GM21515 (cell line): ENCODE measurements around the gene EPHB2.

Source experiments
- ATAC-seq: cut with Tn5 transposase; IDR thresholded peaks from one replicate; pipeline ENCODE4 v1.9.1; 2021; ENCODE audit not compliant: unreplicated experiment

Gene EPHB2

DNA sequence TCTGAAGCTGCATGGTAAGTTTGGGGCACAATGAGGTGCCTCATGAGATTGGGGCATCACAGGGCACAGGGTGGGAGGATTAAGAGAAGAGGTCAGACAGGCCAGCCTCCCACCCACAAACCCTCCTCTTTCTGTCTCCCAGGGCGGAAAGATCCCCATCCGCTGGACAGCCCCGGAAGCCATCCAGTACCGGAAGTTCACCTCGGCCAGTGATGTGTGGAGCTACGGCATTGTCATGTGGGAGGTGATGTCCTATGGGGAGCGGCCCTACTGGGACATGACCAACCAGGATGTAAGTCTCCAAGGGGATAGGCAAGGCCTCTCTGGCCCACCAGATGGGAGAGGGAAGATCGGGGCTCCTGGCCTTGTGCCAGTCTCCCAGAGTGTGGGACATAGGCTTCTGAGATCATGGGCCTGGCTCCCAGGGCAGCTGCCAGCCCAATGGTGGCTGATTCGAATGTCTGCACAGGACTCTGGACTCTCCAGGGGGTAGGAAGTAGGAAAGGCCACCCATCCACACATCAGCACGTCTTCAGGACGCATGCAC is 198.3 kb downstream of the EPHB2 start:
- ATAC-seq, result no peak

DNA sequence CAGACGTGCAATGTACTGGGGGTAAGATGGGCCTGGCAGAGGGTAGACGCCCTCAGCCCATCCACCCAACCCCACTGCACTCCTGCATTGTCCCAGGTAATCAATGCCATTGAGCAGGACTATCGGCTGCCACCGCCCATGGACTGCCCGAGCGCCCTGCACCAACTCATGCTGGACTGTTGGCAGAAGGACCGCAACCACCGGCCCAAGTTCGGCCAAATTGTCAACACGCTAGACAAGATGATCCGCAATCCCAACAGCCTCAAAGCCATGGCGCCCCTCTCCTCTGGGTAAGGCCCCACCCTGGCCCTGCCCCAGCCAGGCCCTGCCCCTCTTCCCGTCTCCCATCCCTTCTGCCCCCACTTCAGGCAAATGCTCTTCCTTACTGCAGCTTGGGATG is 199.6 kb downstream of the EPHB2 start:
- no peak for ATAC-seq

DNA sequence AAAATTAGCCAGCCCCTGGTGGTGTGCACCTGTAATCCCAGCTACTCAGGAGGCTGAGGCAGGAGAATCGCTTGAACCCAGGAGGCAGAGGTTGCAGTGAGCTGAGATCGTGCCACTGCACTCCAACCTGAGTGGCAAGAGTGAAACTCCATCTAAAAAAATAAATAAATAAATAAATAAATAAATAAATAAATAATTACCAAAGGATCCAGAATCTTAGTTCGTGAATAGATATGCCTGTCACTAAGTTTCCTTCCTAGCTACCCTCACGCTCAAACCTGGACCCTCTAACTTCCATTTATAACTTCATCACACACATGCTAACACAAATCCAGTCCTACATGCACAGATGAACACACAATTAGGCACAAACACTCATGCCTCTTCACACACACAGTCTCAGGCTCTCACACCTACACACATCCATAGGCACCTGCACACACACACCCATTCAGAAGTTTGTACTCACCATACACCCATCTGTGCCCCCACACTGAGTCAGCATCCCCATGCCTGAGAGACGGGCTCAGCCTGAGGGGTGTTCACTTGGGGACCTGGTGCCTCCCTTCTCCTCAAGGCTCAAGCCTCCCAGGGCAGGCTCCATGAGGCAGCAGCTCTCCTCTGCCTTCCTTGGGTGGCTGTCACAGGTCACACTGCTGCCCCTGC is 200.5 kb downstream of the EPHB2 start:
- ATAC-seq, result no peak

DNA sequence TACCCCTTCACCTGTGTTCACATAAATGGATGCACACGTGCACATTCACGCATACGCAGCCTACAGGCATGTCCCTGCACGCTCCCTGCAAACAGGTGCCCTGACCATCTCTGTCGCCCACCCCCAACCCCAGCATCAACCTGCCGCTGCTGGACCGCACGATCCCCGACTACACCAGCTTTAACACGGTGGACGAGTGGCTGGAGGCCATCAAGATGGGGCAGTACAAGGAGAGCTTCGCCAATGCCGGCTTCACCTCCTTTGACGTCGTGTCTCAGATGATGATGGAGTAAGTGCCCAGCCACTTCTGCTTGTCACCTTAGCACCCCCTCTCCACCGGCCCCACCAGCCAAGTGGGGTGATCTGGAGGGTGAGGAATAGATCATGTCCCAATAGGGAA is 201.7 kb downstream of the EPHB2 start:
- no peak for ATAC-seq

DNA sequence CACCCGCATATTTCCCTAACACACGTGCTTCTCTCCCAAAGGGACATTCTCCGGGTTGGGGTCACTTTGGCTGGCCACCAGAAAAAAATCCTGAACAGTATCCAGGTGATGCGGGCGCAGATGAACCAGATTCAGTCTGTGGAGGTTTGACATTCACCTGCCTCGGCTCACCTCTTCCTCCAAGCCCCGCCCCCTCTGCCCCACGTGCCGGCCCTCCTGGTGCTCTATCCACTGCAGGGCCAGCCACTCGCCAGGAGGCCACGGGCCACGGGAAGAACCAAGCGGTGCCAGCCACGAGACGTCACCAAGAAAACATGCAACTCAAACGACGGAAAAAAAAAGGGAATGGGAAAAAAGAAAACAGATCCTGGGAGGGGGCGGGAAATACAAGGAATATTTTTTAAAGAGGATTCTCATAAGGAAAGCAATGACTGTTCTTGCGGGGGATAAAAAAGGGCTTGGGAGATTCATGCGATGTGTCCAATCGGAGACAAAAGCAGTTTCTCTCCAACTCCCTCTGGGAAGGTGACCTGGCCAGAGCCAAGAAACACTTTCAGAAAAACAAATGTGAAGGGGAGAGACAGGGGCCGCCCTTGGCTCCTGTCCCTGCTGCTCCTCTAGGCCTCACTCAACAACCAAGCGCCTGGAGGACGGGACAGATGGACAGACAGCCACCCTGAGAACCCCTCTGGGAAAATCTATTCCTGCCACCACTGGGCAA is 202.9 kb downstream of the EPHB2 start:
- ATAC-seq, result no peak

DNA sequence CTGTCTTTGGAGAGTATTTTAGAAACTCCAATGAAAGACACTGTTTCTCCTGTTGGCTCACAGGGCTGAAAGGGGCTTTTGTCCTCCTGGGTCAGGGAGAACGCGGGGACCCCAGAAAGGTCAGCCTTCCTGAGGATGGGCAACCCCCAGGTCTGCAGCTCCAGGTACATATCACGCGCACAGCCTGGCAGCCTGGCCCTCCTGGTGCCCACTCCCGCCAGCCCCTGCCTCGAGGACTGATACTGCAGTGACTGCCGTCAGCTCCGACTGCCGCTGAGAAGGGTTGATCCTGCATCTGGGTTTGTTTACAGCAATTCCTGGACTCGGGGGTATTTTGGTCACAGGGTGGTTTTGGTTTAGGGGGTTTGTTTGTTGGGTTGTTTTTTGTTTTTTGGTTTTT is 203.5 kb downstream of the EPHB2 start:
- no peak for ATAC-seq

DNA sequence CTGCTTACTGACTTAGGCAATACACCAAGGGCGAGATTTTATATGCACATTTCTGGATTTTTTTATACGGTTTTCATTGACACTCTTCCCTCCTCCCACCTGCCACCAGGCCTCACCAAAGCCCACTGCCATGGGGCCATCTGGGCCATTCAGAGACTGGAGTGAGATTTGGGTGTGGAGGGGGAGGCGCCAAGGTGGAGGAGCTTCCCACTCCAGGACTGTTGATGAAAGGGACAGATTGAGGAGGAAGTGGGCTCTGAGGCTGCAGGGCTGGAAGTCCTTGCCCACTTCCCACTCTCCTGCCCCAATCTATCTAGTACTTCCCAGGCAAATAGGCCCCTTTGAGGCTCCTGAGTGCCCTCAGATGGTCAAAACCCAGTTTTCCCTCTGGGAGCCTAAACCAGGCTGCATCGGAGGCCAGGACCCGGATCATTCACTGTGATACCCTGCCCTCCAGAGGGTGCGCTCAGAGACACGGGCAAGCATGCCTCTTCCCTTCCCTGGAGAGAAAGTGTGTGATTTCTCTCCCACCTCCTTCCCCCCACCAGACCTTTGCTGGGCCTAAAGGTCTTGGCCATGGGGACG is 204.1 kb downstream of the EPHB2 start:
- no peak for ATAC-seq

DNA sequence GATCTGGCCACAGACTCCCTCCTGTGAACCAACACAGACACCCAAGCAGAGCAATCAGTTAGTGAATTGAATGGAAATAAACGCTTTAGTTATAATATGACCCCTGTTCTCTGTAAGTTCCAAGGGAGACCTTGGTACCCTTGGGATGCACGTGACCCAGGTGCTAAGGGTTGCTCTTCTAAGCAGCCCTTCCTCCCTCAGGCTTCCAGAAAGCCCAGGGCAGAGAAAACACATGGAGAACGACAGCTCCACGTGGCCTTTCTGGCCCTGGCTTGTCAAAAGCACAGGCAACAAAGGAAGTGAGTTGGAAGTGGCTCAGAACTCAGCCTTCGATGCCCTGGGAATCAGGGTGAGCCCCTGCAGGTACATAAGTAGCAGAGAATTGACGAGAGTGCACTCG is 204.6 kb downstream of the EPHB2 start:
- no peak for ATAC-seq

DNA sequence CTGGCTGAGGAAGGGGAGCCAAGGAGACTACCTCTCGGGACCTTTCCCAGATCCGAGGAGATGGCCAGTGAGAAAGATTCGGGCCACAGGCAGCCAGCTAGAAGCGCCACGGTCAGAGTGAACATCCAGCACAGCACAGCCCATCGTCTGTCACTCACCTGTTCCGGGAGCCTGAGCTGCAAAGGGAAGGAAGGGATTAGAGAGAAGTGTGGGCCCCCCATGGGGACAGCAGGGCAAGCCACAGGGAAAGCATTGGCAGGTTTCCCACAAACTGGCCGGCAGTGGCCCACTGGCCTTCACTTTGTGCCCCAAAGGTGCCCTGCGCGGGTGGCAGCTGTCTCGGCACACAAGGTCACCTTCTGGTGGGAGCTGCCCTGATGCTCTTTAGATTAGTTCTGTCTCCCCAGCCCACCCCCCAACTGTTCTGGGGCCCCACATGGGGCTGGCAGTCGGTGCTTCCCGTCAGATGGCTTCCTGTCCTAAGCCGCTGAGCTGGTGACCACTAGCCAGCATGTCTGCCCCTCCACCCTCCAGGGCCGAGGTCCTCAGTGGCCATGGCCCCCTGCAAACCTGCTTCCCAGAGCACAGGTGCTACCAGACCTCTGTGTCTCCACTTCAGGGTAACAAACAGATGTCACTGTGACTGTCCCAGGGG is 205.3 kb downstream of the EPHB2 start:
- no peak for ATAC-seq

DNA sequence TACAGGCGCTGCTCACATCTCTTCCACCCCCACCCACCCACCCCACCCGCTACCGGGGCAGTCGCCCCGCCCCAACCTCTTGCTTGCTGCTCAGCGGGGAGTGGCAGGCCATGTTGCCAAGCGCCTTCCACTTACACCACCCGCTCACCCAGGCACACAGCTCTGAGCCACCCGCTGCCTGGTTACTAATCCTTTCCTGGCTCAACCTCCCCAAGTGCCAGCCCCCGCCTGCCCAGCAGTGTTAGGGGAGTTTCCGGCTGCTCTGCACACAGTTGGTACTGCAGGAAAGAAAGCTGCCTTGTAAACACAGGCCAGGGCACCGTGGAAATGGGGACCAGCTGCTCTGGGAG is 205.8 kb downstream of the EPHB2 start:
- ATAC-seq, result no peak

DNA sequence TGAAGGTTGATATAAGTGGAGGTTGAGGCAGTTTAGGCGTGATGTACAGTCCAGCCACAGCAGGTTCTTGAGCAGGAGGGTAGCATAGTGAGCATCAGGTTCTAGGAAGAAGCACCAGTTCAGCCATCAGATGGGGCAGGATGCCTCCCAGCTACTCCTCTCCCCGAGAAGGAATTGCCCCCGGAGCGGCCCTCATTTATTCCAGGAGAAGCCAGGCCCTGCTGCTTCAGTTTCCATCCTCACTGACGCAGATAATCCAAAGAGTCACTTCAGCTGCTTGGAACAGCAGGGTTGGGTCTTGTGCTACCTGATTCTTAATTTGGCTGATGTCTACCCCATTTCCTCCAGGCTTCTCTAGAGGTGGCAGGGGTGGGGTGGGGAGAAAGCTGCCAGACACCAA is 207.3 kb downstream of the EPHB2 start:
- no peak for ATAC-seq

DNA sequence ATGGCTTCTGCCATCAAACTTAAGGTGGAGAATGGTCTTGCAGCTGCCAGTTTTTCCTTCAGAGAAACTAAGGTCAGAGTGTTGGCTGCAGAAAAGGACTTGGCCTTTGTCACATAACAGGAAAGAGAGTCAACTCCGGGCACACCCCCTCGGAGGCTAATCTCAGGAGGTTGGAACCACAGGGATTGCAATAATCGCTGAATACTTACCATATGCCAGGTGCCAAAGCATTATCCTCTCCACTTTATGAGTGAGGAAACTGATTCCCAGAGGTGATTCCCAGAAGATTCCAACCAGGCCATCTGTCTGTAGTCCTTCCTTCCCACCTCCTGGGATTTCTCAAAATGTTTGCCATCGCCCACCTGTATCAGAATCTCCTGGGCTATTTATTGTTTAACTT is 208.0 kb downstream of the EPHB2 start:
- ATAC-seq, result no peak

DNA sequence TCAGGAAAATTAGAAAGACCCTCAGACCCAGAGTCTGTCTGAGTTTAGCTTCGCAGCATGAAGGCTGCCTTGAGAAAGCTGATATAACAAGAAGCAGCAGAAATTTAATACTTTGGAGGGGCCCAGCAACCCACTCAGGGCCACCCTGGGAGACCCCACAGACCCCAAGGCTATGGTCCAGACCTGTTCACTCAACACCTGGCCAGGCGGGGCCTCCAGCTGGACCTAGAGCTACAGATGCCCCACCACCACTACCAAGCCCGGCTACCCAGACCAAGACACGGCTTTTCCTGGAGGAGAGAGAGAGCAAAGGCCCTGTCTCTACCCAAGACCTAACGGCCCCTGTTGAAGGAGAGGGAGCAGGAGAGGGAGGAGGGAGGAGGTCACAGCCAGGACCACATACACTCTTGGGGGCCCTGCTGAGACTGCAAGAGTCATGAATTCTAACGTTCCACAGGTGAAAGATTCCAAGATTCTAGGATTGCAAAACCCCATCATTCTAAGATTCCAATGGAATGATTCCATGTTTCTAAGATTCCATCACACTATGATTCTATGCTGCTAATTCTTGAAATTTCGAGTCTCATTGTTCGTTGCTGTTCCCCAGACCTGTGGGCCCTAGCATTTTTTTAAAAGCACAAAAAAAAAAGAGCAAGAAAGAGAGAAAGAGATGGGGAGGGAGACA is 208.8 kb downstream of the EPHB2 start:
- ATAC-seq, result no peak

DNA sequence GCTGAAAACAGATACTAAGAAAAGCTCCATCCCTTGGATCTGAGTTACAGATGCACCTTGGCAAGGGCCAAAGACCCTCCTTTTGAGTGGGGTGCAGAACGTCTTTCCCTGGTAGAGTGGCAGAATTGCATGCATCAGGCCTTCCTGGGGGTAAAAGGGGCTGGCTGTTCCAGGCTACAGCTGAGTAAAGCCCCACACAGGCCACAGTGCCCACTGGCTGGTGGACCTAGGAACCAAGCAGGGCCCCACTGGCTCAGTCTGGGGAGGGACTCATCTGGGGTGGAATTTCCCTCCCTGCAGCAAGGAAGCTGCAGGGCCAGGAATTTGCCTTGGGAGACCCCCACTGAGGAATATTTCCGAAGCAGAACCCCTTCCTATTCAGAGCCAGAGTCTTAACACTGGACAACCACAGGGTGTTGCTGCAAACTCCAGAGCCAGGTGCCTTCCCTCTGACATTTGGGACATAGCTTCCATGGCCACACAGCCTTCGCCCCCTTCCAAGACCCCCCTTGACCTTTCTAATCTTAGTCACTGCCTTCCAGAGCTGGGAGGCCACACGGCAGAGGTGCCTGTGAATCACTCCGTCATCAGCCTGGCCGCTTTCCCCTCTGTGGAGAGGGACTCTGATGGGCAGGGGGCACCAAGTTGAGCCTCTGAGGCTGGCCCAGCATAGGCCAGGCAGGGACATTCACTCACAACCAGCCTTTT is 209.5 kb downstream of the EPHB2 start:
- ATAC-seq, result no peak

DNA sequence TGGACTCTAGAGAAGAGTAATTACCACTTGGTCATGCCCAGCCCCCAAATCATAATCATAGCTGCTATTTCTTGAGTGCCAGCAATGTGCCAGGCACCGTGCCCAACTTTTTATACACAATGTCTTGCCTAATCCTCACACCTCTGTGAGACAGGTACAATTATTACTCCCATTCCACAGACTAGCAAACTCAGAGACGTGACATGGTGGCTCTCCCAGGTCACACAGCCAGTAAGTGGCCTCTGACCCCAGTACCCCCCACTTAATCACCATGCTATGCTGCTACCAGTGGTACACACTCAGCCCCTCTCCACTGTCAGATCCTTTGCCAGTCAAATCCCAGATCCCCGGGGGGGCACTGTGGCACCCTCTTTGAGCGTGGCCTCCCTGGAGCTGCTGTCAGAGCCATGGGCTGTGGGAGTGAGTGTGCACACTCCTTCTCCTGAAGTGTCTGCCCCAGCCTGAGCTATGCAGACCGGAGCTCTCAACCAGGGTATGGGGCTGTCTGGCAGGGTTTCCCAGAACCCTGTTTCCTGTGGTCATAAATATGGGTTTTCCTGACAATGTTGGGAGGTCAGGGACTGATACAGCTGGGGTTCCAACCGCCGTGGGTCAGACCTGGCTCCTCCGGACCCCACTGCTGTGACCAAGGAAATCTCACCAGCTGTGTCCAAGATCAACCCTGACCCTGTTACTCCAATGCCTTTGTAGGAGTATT is 210.3 kb downstream of the EPHB2 start:
- ATAC-seq, result no peak

DNA sequence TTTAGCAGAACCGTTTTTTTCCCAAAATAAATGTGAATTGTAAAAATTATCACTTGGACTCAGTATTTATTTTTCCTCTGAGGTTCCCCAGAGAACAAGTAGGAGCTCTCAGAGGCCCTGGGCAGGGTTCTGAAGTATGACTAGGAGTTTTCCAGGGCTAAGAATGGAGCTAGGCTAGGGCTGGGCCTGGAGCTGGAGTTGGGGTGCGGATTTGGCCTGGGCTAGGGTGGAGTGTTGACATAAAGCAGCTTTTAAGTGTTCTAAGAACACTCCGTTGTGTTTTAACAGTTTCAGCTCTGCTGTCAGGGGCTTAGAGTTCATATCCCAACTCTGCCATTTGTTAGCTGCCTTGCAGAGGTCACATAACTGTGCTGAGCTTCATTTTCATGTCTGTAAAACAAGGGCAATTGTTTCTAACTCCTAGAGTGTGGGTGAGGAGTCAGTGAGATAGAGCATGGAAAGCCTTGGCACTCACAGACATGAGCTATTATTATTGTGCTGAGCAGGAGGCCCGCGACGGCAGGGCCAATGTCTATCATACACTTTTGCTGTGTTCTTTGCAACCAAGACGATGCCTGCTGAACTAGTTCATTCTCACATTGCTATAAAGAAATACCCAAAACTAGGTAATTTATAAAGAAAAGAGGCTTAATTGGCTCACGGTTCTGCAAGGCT is 210.9 kb downstream of the EPHB2 start:
- ATAC-seq, result no peak

DNA sequence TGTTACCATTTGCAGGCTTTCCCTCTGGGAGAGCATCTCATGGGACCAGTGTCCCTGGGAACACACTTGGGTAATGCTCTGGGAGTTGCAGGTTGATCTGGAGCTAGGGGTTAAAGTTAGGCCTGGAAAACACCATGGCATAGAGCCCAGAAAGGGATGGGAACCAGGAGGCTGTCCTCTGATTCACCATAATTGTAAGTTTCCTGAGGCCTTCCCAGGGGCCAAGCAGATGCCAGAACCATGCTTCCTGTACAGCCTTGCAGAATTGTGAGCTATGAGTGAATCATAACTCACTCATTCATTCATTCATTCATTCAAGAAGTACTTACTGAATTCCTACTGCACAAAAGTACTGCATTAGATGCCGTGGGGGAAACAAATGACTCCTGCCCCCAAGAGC is 212.0 kb downstream of the EPHB2 start:
- ATAC-seq, result no peak

DNA sequence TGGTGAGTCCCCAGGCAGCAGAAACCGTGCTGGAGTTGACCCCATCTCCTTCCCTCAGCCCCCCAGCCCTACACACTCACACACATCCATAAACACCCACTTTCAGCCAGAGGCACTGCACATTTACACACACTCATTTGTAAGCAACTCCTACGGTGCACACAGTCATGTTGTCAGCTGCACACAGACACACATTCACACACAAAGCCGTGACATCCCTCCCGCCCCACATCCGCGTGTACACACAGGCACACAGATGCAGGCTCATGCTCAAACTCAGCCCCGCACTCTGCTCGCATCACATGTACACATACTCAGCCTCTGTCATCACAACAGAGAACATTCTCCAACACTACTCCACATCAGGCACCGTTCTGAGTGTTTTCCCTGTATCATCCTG is 214.5 kb downstream of the EPHB2 start:
- ATAC-seq, result no peak

DNA sequence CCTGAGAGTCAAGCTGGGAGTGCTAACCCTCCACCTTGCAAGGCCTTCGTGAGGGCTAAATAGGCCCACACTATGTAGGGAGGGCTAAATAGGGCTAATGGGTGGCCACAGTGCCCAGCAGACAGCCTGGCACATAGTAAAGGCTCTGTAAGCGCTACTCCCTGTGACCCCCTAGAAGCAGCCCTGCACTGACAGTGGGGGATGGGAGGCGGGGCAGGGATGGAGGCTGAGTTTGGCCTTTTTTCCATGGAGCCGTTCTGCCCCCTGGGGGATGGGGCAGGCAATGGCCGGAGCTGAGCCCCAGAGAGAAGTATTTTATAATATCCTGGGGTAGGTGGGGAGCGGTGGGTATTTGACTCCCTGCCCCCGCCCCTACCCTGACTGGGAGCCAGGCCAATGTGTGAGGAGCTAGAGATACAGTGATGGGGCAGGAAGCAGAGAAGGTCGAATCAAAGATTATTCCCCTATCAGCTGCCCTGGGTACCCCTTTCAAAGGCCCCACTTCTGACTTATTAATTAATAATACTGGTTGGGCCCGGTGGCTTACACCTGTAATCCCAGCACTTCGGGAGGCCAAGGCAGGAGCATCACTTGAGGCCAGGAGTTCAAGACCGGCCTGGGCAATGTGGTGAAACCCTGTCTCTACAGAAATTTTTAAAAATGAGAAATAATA is 219.7 kb downstream of the EPHB2 start:
- ATAC-seq, result no peak
